Dermis microvascular lymphatic vessel endothelial cell (primary cell): ENCODE results near the gene ASTN2. TPM values are rescaled to one million over a fixed set of nuclear protein-coding genes. Genes with fewer than 3 reads are reported as not detected.

Source experiments
- DNase-seq, 2 donors: peaks; one replicate each; pipeline versions ENCODE4 v3.0.0 to v3.0.0-alpha.2; 2010; ENCODE audit warnings: low read depth in 2 of 2
- total RNA-seq: library from RNA; depleted of rRNA; stranded (reverse); fragments of >200 nt; gene quantifications from 2 replicates; pipeline ENCODE4 v1.2.1, GENCODE V29; 2014

Gene ASTN2
- total RNA-seq, 1 donor from 2014 or later = 3.0 TPM

DNA sequence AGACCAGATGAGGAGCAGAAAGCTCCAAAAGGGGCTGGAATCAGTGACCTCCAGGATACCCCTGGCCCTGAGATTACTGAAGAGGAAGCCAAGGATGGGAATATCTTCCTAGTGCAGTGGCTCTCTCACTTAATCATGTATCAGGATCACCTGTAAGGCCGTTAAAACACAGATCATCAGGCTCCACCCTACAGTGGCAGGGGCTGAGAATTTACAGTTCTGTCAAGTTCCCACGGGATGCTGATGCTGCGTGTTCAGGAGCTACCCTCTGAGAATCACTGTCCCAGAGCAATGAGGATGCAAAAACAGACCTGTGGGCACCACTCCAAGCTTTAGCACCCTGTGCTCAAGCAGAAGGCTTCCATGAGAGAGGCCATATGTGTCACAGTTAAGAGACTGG lies 291.9 kb downstream of the ASTN2 start:
- DNase-seq = no peak

DNA sequence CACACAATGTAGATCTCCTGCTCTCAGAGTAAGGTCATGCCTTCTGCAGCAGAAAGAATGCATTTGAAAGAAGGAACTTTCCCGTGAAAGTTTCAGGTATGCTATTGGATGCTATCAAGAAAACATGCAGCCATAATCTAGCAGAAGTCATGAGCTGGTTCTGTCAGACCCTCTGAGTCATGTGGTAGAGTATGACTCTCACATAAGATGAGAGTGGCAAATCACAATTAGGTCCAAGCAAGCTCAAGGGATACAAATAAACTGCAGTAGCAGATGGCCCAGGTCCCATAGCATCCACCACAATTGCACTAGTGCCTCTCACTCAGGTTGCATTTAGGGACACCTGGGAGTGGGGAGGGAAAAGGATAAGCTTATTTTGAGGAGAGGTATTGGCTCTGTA lies 292.8 kb downstream of the ASTN2 start:
- DNase-seq = no peak

DNA sequence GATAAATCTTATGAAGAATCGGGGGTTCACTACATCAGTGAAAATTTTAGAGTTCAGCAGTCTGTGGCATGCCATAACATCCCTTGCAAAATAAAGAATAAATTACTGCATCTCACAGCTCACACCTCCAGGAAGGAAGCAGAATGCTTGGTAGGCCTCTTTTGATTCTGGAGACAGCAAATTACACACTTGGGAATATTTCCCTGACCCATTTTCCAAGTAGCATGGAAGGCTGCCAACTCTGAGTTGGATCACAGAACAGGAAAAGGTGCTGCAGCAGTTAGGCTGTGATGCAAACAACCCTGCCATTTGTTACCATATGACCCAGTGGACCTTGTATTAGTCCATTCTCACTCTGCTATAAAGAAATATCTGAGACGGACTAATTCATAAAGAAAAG lies 293.5 kb downstream of the ASTN2 start:
- no peak for DNase-seq

DNA sequence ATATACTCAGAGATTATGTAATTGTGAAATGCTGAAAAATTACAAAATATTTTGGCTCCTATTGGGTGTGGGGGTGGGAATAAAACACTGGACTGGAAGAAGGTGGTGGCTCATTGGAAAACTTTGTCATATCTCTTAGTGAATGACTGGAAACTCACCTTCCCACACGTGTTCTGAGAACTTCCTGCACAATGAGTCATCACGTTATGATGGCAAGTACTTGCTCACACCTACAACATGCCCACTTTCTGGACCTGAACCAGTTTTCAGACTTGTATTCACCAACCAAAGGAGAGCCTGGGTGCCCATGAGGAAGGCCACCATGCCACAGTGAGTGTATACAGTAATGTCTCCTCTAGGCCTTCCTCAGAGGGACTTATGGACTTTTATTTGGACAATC lies 294.8 kb downstream of the ASTN2 start:
- DNase-seq = no peak

DNA sequence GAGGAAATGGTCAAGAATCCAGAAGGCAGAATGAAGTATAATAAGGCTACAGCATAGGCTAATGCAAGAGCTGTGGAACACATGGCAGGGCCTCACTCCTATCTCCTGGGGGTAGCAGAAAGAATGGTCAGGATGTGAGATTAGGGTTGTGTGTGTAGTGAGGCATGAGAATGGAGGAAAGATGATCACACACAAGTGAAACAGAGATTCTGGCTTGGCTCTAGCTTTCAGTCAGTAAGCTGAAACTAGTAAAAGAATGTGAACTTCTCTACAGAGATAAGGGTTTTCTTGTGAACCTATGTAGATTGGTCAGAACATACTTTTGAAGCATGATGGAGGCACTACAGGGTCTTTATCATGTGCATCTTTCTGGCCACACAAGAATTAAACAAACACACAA lies 298.8 kb downstream of the ASTN2 start:
- no peak for DNase-seq

DNA sequence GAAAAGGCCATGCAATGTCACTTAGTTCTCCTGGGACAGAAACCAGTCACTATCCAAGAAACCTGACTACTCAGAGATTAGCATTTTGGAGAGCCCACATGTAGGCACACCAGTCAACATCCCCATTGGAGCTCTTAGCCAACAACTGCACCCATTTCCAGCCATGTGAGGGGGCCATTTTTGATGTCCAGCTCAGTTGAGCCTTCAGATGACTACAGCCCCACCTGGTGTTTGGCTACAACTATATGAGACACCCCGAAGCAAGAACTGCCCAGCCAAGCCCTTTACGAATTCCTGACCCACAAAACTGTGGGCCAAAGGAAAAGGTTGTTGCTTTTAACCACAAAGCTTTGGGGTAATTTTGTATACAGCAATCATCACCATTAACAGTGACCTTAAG lies 300.1 kb downstream of the ASTN2 start:
- DNase-seq = no peak

DNA sequence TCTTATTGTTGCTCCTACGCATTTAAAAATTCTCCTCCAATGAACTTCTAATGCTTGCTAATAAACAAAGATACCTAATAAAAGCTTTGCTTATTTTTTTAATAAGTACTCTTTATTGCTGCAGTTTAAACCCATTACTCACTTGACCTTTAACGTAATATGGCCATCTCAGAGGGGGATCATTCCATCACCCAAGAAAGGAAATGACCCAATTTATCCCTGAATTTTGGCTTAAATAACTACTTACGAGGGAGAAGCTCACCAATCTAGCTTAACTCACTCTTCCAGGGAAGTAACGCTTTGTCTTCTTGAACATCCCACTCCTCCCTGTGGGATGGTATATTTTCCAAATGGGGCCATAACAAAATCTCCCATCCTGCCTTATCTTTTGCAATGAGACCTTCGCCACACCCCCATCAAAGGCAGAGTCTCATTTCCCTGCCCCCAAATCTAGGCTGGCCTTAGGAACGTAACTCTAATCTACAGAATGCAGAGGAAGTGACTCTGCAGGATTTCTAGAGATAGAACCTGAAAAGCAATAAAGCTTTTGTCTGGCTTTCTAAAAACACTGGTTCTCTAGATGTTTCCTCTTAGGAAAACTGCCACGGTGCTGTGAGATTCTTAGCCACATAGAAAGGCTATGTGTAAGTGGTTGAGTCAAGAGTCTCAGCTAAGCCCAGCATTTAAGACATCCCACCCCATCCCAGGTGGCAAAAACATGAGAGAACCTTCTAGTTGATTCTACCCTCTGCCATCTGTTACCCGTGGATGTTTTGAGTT lies 310.0 kb downstream of the ASTN2 start:
- no peak for DNase-seq

DNA sequence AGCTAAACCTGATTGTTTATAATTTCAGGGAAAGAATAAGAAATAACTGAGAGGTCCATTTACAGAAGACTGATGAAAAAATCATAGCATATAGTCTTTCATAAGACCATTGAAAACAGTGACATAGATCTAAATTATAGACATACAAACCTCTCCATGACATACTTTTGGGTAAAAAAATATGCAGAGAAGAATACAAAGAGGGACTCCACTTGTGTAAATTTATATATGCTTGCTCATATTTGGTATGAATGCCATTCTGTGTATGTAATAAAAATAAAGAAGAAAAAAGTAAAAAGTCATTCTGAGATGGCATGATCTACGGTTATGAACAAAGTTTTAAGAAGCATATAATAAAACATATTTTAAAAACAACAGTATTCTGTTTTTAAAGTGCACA lies 310.7 kb downstream of the ASTN2 start:
- DNase-seq = no peak

DNA sequence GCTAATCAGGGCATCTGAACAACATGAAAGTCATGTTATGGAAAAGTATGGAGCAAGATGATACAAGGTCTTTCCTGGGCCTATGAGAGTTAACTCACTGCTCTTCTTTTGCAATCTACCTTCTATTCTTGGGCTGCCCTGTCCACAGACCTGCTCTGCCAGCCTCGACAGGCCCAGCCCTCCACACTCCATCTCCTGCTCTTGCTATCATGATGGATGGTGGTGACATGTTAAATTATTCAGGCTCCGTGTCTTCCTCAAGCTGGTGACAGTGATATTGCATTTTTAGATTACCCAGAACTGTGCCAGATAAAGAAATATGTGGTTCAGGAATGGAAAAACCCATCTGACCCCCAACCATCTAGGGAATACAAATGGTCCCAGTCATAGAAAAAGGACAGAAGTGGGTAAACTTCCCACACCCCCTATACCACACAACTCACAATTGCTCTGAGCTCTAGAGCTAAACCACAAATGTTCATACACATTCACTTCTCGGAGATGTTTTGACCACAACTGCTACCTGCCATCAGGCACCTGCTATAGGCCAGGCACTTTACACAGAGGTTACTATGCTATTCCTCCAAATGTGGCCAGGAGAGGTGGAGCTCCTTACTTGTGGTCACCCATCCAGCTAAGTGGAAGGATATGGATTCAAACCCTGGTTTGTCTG lies 311.3 kb downstream of the ASTN2 start:
- no peak for DNase-seq

DNA sequence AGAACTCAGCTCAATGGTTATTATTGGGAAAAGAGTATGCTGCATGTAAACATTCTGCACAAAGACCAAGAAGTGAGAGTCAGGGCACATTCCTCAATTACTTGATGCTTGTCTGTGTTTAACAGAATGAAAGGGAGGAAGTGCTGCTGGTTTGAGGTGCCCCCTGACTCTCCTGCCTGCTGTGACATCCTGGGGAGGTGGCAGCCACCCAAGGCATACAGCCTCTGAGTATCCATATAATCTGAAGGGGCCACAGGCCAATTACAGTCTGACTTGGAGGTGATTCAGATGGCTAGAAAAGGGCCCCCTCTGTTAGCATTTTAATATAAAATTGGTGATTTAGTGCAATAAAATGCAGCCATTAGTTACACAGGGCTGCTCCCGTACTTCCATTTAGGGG lies 313.8 kb downstream of the ASTN2 start:
- DNase-seq = no peak

DNA sequence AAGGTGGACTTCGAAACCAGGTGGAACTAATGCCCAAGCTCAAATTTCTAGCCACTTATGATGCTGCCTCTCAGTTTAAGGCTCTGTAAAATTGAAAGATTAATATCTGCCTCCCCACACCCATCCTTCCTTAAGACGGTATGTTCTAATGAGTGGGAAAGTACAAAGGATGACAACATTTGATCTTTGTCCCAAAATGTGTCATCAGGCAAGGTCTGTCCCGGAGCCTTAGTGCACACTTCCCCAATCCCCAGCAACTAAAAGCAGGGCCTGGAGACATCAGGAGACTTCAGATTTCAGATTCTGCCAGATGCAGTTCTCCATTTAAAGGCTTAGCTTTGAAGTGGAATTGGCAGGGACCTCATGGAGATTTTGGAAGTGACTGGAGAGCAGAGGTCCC lies 316.5 kb downstream of the ASTN2 start:
- DNase-seq = no peak

DNA sequence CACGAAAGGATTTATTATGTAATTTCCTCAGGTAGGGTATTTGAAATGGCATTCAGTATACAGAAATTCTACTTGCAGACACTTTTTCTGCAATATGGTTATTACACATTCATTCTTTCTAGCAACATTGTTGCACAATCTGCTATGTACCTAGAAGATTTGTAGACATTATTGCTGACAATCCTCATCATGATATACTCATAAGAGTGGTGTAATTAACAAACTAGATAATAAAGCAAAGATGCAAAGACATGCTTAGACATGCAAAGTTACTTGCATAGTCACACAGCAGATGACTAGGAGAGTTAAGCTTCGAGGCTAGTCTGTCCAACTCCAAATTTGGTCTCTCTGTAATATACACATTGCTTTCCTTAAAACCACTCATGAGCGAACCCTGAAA lies 317.1 kb downstream of the ASTN2 start:
- DNase-seq = no peak

DNA sequence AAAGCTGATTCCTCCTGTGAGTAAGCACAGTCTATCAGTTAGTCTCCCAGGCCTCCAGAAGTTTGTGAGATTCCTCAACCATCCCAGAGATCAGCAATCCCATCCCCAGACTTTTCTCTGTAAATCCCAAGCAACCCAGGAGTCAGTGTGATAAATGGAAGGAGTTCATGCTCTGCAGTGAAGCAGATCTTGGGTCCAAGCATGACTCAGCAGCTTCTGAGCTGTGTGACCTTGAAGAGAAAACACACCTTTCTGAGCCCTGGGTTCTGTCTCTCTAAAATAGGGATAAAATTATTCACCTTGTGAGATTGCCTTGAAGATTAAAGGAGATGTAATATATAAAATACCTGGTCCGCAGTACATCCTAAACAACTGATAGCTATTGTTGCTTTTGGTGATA lies 318.7 kb downstream of the ASTN2 start:
- DNase-seq = no peak

DNA sequence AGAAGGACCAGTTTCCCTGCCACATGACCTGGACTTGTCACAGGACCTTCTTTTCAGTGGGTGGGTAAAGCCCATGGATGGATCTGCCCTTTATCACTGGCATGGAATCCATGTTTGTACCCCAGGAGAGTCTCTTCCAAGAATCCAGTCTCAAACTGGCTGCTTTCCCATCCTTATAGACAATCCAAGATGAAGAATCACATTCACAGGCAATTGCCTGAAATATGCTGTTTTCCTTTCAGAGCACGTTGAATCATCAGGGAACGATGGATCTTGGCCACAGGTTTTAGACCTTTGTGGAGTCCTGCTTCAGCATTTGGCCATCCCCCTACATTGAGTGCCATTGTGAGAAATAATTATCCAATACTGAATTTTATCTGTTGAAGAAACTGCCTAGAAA lies 319.8 kb downstream of the ASTN2 start:
- no peak for DNase-seq

DNA sequence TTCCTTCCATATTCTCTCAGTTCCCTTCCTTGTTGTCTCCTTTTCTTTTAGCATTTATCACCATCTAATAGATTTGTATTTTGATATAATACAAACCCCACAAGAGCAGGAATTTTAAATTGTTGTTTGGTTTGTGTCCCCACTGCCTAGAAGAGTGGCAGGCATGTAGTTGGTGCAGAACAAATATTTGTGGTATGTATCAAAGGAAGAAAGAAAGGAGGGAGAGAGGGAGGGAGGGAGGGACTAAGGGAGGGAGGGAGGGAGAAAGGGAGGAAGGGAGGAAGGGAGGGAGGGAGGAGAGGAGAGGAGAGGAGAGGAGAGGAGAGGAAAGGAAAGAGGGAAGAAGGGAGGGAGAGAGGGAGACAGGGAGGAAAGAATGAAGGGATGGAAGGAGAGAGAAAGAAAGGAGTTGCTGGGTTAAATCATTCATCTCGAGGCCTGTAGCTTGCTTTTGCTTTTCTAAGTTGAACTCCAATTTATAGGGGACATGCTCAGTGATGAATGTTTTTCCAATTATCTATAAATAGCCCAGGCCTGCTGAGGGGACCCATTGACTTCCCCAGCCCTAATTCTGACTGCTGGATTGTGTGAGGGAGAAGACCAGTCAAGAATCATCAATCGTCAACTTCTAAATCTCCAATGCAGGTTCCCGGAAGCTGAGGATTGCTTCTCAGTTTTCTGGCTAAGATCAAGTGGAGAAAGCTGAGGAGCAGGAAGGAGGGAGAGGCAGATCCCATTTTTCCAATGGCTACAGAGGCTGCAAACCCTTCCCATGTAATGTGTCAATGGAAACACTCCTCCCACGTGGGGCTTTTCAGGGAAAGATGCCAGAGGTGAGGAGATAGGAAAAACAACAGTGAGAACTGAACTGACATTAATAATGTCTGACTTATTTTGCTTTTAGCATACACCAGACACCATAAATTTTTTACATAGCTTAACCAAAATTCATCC lies 320.7 kb downstream of the ASTN2 start:
- no peak for DNase-seq

DNA sequence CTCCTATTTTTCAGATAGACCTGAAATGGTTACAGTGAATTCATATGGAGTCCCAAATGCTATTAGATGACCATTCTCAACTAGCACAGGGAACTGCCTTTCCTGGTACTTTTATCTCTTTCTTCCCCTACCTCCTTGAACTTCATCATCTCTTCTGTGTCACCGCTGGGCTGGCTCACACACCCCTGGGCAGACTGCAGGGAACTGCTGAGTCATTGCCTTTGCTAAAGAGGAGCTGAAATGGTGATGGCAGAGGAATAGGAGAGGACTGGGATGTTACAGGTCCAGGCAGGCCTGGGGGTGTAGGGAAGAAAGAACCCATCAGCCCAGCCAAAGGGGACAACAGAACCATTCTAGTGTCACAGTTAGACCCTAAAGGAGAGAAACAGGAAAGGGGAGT lies 322.3 kb downstream of the ASTN2 start:
- no peak for DNase-seq

DNA sequence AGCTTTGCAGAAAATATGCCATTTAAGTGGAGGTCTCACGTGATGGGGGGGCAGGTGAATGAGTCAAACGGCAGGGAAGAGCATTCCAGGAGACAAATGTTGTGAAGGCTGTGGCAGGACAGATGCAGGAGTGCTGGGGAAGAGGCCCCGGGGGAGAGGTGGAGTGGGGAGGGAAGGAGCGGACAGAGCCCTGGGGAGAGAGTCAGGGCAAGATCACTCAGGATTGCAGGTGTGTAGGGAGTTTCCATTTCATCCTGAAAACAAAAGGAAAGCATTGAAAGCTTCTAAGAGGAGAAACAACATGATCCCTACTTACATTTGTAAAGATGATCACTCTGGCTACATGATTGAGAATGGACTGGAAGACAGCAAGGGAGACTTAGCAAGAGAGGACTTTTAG lies 323.3 kb downstream of the ASTN2 start:
- no peak for DNase-seq

DNA sequence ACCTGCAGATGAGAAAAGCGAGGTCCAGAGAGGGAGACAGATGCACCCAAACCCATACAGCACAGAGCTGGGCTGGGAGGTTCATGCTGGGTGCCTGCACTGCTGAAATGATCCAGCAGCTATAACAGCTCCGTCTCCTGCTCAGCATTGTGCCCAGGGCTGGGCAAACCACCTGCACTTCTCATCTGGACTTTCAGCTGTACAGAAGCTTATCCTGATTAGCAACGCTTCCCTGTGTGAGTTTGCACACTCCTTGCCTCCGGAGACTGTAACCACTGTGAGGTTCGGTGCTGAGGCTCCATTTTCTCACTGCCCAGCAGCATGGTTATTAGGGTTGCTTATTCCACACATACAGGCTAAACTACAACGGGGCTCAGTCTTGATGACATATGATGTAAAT lies 326.1 kb downstream of the ASTN2 start:
- no peak for DNase-seq

DNA sequence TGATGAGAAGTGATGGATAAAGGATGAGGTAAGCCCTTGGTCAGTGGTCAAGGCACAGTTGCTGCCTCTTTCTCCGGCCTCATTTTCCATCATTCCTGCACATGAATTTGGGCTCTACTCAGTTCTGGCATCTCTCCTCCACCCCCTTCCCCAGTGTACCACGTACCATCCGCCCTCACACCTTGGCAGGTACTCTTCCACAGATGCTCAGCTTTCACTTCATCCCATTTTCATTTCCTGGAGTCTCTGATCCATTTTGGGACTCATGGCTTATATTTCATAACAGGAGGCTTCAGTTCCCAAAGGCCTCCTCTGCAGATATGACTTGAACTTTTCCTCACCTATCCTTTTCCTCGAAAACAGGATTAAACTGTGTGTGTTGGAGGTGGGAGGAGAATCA lies 326.7 kb downstream of the ASTN2 start:
- no peak for DNase-seq

DNA sequence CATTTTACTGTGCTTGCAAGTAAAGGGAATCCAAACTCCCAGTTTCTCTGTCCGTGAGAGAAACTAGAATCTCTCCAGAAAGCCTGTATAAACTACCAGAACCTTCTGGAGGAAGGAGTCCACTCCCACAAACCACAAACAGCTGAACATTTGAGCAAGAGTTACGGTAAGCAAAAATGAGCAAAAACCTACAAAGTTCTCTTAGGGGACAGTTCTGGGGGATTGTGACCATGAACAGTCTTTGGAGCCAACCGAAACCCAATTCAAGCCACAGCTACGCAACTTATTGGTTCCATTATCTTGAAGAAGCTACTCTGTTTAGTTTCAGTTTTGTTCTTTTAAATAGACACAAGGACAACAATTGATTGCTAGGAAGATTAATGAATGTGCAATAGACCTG lies 330.6 kb downstream of the ASTN2 start:
- DNase-seq = no peak

DNA sequence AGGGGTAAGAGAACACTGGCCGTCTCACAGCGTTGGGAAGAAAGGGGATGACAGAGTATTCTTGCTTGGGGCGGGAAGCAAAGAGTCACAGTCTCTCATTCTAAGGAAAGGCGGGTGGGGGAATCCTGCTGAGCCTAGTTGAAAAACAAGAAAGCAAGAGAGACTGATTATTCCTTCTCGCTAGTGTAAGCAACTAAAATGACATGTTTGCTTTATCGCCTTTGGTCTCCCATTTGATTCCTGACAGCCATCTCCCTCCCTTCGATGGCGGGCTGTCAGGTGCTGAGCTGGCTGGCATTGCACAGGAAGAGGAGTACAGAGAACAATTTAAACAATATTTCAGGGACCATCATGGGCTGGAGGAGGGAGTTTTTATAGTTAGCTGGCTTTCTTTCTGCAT lies 331.3 kb downstream of the ASTN2 start:
- DNase-seq = no peak

DNA sequence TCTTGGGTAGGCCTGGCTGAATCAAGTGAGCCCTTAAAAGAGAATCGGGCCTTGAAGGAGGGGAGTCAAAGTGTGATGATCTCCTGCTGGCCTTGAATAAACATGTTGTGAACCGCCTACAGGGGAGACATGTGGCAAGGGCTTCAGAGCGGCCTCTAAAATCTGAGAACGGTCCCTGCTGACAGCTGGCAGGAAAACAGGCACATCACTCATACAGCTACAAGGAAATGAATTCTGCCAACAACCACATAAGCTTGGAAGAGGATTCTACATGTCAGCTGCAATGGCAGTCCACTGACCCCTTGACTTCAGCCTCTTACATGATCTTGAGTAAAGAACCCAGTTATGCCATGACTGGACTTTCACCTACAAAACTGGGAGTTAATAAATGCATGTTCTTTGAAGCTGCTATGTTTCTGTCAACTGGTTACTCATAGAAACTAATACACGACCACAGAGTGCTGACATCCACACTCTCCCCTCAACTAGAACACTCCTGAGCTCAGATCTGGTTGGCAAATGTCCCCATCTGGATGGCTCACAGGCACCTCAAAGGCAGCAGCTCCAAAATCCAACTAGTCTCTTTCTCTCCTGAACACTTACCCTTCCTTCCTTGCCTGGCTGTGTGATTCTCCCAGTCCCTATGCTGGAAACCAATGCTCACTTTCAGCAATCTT lies 333.1 kb downstream of the ASTN2 start:
- DNase-seq = no peak
